Activated CD4-positive, CD25-positive, alpha-beta regulatory T cell treated with anti-CD3 and anti-CD28 coated beads, Interleukin-2, amount 50 U/mL, for 24 hours (primary cell): ENCODE measurements around the gene CHPF2.
A peak's percentile ranks its signal among the peaks of the same experiment; 100 is the strongest.

ENCODE experiments used
- ATAC-seq, 2 donors: fragments of 150-1000 bp; cut with Tn5 transposase; one replicate each; pipeline ENCODE4 v1.10.0; 2021; ENCODE audit warnings: mild to moderate bottlenecking in 1 of 2, moderate library complexity in 1 of 2

The CHPF2 gene

DNA sequence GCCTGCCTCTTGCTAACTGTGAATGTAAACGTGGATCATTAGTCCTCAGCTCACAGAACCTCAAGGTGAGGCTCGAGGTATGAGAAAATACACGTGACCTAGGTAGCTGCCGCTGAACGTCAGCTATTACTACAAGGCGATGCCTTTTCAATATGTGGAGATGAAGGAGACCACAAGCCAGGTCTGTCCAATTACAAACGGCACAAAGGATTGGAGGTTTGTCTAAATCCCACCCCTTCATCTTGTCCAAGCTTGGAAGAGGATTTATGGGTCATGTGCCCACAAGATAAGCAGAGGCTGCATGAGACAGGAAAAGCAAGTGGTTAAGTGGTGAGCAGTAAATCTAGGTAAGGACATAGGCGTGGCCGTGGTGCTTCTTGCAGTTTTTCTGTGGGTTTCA, 25.4 kb upstream of the CHPF2 start:
- no peak for ATAC-seq

DNA sequence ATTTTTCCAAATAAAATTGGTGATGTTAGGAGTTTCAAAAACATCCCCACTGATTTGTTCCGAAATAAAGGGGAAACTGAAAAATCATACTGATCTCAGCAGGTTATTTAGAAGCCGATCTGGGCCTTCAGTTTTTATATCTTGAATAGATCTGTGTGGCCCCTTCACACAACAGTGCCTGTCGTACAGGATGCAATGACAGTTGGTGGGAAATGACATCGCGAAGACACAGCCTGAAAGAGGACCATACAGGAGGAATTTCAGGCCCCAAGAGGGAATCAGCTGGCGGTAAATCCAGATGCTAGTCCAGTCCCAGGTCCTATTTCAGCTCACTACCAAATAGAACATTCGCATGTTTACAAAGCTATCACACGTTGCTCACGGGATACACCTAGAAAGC, 25.0 kb upstream of the CHPF2 start:
- ATAC-seq: no peak

DNA sequence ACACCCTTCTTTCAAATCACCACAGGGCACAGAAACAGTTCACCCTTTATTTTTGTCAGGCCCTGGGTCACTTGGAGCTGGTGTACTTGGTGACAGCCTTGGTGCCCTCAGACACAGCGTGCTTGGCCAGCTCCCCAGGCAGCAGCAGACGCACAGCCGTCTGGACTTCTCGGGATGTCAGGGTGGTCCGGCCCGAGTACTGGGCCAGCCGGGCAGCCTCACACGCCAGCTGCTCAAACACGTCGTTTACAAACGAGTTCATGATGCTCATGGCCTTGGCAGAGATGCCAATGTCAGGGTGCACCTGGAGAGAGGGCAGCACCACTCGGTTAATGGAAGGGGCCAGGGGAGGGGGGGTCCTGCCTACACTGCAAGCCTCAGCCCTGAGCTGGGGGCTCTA, 24.5 kb upstream of the CHPF2 start:
- ATAC-seq: no peak

DNA sequence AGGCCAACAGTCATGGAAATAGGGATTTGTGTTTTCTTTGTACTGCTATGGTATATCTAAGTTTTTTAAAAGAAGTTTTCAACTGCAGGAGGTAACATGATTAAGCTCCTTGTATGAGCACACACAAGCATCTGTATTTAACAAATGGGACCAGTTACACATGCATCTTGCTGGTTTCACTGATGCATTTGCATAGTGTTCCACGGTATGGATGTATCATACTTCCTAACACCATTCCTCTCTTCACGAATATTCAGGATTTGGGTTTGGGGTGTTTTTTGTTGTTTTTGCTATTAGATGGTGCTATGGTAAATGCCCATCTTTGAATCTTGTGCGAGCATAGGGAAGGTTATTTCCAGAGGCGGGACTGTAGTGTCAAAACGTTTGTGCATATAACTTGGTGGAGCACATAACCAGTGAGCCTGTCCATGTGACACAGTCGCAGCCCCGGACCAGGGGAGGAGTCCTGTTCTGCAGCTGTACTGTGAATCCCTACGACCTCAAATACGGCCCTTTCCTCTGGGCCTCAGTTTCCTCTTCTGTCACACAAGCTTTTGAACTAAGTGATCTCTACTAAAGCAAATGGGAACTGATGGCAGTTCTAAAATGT, 23.9 kb upstream of the CHPF2 start:
- no peak for ATAC-seq

DNA sequence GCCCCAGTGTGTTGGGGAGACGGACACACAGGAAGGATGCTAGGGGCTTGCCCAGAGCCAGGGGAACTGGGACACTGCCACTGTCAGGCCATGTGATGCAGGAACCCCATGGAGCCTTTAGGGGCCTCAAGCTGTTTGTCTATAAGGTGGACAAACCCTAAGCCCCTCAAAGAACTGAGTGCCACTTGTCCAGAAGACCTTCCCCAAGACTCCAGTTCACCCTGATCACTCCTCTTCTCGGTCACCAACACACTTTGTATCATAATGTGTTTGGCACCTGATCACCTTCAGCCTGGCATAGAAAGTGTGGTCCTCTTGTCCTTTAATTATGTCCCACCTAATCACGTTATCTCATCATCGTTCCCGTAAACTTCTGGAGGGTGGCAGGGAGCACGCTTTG, 22.7 kb upstream of the CHPF2 start:
- no peak for ATAC-seq

DNA sequence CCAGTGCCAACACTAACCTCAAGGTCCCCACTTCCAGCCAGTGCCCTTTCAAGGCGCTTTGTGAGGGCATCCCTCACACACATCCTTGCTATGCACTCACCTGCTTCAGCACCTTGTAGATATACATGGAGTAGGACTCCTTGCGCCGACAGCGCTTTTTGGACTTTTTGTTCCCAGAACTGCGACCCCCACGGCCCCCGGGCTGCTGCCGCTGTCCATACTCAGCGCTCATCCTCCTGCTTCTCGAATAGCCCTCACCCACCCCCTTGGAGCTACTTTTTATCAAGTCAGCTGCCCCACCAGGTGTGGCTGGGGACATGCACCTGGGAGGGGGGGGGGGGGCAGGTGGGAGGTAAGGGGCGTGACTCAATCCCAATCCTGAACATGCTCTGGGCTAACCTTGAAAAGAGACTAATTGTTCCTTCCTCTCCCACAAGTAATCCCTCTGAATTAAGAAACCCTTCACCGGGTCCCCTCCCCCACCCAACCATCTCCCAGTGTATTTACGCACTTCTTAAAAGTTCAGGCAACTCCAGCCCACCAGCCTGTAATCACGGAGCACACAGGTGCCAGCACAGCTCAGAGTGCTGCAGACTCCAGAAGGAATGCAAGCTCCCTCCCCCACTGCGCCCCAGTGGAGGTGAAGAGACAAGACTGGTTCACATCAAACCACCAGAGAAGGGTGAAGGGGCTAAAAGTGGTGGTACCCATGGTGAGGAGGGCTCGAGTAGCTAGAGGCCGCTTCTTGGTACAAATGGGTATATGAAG, 22.0 kb upstream of the CHPF2 start, which contains the start of gene H2BK1:
TSS of gene H2BK1 (minus strand) at position 402 of the 768 bp plus-strand sequence. CDS start at position 232, 170 bp downstream.
- no peak for ATAC-seq

DNA sequence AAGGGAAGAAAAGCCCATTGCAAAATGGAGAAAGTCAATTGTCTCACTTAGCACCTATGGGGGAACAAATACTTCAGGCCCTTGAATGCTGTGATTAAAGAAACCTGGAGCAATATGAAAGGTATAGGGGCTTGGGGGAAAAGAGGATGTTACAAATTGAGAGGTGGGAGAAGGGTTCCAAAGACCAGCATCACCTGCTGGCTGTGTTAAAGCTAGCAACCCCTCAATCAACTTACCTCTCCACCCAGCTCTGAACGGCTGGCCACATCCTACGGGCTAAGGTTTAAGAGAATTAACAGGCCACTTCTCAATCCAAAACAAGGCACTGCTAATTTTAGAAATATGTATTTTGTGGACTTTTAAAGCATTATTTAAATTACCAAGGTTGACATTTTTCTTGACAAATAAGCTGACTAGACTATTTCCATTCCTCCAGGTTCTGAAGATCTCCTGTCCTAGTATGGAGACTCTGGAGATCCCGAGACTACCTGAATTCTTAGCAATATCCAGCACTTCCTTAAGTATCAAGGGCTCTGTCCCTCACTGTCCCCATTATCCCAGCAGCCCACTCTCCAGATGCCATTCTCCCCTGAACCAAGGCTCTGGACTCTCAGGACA, 21.0 kb upstream of the CHPF2 start:
- ATAC-seq: no peak

DNA sequence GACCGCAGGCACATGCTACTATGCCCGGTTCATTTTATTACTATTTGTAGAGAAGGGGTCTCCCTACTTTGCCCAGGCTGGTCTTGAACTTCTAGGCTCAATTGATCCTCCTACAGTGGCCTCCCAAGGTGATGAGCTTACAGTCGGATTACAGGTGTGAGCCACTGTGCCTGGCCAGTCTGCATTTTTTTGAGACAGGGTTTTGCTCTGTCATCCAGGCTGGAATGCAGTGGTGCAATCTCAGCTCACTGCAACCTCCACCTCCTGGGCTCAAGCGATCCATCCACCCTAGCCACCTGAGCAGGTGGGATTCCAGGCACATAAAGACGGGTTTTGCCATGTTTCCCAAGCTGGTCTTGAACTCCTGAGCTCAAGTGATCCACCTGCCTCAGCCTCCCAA, 19.7 kb upstream of the CHPF2 start:
- ATAC-seq: no peak

DNA sequence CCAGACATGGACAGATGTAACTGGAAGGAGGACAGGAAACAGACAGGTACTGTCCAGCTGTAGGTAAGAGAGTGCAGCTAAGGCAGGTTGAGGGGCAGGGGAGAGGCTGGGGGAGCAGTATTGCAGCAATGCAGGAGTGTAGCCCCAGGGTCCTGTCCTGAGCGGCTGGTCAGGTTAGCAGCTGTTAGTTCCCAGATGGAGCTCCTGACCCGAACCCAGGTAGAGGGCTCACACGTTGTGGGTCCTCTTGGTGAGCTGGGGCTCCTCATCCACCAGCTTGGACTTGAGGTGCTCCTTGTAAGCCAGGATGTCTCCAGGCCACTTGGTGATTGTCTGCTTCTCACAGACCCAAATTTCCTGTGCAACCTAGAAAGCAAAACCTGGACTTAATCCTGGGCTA, 18.5 kb upstream of the CHPF2 start:
- no peak for ATAC-seq

DNA sequence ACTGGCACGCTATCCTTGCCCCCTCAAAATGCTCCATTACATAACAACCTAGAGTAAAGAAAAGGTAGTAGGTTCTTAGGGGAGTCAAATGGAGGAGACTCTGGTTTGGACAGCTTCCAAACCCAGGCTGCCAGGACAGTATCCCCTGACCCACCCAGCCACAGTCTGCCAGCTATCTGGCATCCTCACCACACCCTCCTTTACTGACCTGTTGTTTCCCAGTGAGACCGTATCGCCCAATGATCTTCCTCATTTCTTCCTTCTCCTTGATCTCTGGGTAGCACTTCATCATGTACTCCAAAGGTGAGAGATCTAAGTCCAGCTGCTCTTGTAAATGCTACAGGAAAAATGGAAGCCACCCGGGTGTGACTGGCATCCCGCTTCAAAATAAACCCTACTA, 16.9 kb upstream of the CHPF2 start:
- no peak for ATAC-seq

DNA sequence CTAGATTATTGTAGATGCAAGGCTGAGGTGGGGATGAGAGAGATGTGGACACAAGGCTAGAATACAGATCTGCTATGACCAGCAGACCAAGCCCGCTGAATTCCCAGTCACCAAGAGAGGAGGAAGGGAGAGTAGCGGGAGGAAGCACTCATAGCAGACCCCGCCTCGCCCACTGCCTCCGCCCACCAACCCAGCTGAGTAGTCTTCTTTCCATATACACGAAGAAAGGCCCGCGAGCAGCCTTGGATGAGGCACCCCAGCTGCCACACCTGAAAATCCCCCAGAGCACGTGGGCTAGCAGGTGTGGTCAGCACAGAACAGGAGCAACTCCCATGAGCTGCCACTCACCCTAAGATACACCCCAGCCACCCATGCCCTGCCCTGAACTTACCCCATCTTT, 14.1 kb upstream of the CHPF2 start:
- ATAC-seq: no peak

DNA sequence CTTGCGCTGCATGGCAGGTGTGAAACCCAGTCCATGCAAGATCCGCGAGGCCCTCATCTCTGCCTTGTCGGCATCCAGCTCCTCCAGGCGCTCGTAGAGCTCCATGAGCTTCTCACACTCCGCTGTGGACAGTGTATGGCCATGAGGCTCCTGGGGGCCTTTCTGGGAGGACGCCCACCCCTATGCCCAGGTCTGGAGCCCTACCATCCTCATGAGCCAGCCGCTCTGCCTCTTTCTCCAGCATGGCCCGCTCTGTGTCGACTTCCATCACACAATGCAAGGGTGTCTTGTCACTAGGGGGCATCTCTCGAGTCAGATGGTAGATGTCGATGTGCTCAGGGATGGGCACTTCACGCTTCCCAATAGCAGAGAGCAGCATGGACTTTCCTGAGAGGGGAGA, 8.6 kb upstream of the CHPF2 start:
- no peak for ATAC-seq

DNA sequence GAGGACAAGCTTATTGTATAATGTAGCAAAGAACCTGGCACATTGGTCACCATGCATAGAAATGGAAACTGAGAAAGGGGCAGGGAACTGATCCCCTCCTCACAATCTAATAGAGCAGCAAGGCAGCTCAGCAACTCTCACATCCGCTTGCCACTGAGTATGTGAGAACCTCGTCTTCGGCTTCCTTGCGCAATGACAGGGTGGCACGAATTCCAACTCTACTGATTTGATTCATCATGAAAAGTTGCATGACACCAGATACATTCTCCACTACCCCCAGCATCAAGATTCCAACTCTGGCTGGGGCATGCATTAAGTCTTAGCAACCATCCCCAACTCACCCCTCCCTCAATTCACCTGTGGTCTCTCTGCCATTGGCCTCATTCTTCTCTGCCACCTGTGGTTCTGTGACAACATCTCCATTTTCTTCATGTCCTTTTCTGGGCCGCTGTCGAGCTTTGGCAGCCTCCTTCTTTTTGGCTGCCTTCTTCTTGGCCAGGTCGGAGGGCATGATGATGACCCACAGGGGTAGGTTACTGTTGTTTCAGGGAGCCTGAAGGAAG, 6.3 kb upstream of the CHPF2 start:
- no peak for ATAC-seq

DNA sequence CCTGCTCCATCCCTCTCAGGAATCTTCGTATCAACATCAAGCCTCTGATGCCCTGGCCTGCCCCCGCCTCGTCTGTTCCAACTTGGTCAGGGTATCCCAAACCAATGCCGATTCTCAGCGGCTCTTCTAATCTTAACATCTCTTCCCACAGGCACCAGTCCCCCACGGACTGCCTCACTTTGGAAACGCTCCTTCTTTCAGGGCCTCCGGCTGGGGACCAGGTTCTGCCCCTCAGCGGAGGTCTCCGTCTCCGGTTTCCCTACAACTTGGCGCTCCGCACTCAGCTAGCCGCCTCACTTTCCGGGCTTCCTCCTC, 5.8 kb upstream of the CHPF2 start:
- ATAC-seq: no peak

DNA sequence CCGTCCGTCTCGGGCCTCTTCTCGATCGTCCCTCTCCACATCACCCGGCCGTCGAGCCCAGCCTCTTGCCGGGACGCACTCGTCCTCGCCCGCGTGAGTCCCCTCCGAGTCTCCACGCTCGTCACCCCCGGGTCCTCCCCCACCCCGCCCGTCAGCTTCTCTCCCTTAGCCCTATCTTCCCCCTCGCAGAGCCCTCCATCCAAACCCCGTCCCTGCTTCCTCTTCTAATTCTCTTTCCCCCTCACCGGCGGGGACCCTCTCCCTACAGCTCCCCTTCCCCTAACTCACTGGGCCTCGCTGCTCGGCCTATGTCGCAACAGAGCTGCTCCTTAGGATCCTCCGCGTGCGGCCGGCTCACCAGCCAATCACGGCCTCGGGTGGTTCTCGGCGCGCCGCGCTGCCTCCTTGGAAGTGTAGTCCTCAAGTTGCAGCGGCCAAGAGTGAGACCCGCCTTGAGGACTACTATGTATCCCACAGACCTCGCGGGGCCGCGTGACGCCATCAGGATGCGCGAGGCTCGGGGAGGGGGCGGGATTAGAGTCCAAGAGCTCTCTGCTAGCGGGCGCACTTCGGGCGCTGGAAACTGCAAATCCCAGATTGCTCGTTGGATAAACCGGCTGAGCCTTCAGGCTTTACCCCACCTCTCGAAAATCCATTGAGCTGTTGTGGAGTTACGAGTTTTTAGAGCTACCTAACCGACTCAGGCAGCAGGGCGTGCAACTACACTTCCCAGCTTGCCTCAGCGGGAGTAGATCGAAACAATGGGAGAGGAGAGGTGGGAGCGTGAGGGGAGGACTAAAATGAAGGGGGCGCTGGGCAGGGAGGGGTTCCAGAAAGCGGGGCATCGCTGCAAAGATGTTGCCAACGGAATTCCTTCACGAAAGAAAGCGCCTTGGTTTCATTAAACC, 5.2 kb upstream of the CHPF2 start, which contains the start of gene ABCF2:
TSS of gene ABCF2 (minus strand) at position 331 of the 908 bp plus-strand sequence. CDS start 747 bp downstream, outside the sequence.
- ATAC-seq: peak; percentile 100

DNA sequence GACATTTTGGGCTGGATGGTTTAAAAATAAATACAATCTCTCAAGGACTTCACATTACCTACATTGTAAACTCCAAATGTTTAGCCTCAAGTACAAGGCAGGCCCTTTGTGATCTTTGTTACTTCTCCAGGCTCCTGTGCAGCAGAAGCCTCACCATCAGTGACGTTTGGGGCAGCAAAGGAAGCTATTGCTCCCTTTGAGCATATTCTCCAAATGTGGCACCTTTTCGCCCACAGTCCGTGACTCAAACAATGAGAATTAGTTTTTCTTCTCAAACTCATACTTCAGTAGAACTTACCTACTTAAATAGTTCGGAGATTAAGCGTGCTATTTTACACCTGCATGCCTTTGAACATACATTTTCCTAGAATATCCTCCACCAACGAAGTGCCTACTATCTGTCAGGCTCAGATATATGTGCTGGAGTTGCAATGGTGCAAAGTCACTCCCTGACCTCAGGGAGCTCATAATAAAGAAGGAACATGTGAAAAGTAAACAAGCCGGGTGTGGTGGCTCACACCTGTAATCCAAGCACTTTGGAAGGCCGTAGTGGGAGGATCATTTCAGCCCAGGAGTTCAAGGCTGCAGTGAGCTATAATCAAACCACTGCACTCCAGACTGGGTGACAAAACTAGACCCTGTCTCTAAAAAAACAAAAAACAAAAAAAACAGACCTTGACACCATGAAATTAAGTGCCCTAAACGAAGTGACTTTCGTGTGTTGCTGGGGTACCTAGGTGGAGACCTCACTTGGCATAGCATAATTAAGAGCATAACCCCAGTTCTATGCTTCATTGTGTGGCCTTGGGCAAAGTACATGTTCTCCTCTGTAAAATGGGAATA, 4.0 kb upstream of the CHPF2 start:
- ATAC-seq: no peak

DNA sequence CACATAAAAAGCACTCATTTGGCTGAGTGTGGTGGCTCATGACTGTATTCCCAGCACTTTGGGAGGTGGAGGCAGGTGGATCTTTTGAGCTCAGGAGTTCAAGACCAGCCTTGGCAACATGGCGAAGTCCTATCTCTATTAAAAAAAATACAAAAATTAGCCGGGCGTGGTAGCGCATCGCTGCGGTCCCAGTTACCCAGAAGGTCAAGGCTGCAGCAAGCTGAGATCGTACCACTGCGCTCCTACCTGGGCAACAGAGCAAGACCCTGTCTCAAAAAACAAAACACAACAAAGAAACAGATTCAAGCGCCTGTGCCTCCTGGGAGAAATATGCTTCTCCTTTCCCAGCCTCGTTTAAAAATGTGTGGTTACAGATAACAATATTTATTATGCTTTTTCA, 3.0 kb upstream of the CHPF2 start:
- ATAC-seq: no peak

DNA sequence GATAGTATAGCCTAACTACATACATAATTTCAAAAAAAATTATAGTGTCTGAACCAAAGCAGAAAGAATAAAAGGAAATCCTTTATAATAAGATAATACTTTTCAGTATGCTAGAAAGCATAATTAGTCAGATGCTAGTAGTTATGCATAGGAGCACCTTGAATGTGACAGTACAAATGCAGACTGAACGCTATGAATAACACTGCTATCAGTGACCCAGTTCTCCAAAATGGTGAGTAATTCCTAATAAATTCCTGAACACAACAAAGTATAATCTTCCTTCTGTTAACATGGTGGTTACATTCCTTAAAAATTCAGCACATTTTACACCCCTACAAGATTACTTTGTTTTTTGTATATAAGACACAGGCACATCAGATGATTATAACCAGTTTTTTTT, 1.2 kb upstream of the CHPF2 start:
- no peak for ATAC-seq

DNA sequence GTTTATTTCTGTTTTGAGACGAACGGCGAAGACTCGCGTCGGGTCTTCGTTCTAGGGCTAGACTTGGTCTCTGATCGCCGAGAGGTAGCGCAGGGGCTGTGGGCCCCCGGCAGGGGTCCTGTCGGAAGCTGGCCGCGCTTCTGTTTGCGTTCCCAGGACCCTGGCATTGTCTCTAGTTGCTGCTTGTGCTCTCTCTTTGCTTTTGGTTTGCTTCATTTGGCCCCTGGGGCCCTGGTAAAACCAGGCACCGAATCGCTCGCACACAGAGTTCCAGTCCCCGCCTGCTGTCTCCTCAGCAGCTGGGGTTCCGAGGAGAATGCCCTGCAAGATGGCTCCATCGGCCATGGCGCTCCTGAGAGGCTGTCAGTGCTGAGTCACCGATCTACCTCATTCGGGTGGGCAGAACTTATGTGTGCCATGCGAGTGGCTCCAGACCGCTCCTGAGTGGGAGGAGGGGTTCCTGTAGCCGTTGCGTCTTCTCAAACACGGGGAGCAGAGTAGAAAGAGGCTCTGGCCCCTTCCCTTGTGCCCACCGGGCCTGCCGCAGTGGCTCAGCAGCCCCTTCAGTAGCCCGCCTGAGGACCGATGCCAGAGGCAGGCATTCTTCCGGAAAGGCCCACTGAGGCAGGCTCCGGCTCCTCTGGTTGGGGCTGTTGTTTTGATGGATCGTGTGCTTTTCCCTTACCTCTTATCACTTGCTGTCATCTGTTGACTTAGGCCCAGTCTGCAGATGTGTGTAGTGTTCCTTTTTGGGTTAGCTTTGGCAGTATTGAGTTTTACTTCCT, 826 bp downstream of the CHPF2 start:
- ATAC-seq: peak; percentile 89 to 90

DNA sequence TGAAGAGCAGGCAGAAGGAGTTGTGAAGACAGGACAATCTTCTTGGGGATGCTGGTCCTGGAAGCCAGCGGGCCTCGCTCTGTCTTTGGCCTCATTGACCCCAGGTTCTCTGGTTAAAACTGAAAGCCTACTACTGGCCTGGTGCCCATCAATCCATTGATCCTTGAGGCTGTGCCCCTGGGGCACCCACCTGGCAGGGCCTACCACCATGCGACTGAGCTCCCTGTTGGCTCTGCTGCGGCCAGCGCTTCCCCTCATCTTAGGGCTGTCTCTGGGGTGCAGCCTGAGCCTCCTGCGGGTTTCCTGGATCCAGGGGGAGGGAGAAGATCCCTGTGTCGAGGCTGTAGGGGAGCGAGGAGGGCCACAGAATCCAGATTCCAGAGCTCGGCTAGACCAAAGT, 1.5 kb downstream of the CHPF2 start:
- ATAC-seq: no peak
